Activated T-helper 1 cell treated with anti-CD3 and anti-CD28 coated beads, Interleukin-2, amount 50 U/mL, for 16 hours (primary cell): ENCODE measurements around the gene MCUR1.

Experiments used
- DNase-seq, 2 donors: peaks; one replicate each; pipeline ENCODE4 v3.0.0-alpha.2; 2020; ENCODE audit warnings: low read depth in 1 of 2, low spot score in 1 of 2

Gene MCUR1

DNA sequence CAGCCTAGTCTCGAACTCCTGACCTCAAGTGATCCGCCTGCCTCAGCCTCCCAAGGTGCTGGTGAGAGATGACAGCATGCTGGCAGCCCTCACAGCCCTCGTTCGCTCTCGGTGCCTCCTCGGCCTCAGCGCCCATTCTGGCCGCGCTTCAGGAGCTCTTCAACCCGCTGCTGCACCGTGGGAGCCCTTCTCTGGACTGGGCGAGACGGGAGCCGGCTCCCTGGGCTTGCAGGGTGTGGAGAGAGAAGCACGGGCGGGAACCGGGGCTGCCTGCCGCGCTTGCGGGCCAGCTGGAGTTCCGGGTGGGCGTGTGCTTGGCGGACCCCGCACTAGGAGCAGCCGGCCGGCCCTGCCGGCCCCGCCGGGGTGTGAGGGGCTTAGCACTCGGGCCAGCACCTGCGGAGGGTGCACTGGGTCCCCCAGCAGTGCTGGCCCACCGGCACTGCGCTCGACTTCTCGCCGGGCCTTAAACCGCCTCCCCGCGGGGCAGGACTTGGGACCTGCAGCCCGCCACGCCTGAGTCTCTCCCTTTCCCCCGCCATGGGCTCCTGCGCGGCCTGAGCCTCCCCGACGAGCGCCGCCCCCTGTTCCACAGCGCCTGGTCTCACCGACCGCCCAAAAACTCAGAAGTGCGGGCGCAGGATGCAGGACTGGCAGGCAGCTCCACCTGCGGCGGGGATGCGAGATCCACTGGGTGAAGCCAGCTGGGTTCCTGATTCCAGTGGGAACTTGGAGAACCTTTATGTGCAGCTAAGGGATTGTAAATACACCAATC is 71.2 kb downstream of the MCUR1 start:
- no peak for DNase-seq

DNA sequence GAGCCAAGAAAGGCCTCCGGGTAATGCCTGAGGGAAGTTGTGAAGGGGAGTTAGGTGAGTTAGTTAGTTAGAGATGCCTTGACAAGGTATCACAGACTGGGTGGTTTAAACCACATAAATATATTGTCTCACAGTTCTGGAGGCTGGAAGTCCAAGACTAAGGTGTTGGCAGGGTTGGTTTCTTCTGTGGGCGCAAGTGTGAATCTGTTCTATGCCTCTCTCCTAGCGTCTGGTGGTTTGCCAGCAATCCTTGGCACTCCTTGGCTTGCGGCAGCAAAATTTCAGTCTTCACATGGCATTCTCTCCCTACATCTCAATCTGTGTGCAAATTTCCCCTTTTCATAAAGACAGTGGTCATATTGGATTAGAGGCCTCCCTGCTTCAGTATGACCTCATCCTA is 73.0 kb downstream of the MCUR1 start:
- no peak for DNase-seq
